Activated CD8-positive, alpha-beta memory T cell treated with anti-CD3 and anti-CD28 coated beads, Interleukin-2, amount 50 U/mL, for 1 hour (primary cell): ENCODE results near the gene ZC3HAV1.
"Not testable (repeated sequence)": the region's sequence is repeated elsewhere in the genome, so short reads cannot be mapped to it uniquely, and the experiment has no call there.

Experiments
- DNase-seq: peaks from one replicate; pipeline ENCODE4 v3.0.0-alpha.2; 2020; ENCODE audit errors: extremely low read depth

Gene ZC3HAV1

DNA sequence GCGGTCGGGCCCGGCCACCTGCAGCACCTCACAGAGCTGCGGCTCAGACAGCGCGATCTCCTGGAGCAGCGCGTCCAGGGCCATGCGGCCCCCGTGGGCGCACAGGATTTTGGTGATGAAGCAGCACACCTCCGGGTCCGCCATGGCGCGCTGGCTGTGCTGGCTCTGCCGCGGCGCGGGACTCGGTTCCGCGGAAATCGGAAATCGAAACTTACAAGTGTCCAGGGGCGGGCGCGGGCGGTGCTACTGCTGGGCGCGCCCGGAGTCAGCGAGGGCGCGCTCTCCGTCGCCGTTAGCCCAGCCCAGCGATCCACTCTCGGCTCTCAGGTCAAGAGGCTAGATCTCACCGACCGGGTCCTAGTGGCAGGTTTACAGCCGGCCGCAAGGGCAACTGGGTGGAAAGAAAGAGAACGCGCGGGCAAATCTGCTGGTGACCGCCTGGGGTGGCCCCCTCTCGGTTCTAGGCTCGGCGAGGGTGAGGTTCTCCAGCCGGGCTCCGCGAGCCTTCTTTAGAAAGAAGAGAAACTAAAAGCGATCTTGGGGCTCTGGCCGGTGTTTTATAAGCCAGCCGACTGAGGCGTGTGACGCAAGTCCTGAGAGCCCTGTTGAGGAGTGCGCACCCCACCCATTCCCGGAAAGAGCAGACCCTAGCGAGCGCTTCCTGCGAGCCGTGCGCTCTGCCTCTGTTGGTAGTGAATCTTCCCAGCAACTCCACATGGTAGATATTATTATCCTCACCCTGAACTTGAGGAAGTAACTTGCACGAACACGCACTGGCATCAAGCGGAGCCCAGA, at the start of gene ZC3HAV1:
Gene ZC3HAV1 (minus strand): TSS at position 533 of the 795 bp plus-strand sequence. CDS start 389 bp downstream, at position 144.
- DNase-seq: peak; percentile 88

- DNase-seq: no peak
Observed at GRCh38 chr7:139153832-139154231, 44.3 kb upstream of the ZC3HAV1 start.

GRCh38 chr7:139152149-139152548, 42.6 kb upstream of the ZC3HAV1 start:
- no peak for DNase-seq

GRCh38 chr7:139139150-139139549, 29.6 kb upstream of the ZC3HAV1 start:
- no peak for DNase-seq

DNA sequence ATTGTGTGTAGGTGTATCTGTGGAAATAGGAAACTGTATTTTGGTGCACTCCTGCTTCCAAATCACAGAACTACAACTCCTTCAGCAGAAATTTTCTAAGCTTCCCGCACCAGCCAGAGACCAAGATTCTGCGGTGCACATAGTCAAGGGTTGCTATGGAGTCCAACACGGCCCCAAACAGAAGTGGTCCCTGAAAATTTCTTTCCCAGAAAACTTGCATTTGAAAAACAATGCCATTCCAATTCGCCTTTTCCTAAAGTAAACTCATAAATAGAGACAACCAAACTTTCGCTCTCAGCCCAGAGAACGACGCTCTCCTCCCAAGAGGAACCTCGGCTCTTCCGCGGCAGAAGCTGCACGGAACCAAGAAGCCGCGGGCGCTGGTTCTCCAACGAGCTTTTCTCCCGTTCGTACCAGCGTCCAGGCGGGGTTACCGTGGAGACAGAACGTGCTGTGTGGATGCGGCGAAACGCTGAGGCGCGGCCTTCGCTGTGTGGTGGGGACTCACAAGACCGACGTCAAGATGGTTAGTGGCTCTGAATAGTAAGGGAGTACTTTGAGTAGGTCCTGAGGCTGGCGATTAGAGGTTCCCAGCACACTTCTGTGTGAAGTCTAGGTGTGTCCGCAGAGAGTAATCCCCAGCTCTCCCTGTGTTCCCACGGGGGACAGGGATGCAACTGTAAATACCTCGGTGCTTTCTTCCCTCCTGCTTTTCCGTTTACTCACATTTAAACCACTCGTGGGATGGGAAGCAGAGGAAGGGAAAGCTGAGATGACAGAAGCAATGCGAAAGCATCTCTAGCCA, 24.0 kb upstream of the ZC3HAV1 start:
- DNase-seq: peak; percentile 77

DNA sequence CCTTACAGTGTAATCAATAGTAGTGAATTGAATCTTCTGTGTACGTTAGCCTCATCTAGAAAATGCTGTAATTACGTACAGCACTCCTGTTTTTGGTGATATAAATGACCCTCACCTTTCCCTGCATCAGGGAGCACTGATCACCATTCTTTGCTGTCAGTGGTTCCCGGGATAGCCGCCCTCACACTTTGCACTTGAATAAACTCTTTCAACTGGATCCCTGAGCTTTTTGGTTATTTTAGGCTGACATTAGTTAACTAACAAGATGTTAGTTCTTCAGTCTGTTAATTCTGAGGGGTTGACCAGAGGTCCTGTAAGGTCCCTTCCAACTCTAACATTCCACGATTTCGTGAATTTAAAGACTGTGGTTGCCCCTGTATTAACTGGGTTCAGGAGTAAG, 23.4 kb upstream of the ZC3HAV1 start:
- DNase-seq: no peak

DNA sequence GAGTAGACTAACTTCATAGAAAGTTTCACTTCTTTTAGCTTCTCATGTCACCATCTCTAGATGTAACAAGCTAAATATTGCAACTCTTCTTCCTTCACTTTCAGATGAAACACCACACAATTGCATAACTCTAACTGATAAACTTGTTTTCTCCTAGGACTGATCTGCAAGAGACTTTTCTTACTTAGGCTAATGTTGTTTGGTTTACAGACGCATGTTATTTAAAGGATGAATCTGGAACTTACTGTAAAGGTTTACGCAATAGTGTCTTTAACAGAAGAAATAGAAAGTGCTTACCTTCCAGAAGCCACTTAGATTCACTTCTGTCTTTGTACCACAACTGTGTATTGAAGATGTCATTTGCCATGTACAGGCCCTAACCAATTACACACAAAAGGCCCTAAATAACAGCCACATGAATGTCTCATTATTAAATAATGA, 22.1 kb upstream of the ZC3HAV1 start:
- DNase-seq: no peak

DNA sequence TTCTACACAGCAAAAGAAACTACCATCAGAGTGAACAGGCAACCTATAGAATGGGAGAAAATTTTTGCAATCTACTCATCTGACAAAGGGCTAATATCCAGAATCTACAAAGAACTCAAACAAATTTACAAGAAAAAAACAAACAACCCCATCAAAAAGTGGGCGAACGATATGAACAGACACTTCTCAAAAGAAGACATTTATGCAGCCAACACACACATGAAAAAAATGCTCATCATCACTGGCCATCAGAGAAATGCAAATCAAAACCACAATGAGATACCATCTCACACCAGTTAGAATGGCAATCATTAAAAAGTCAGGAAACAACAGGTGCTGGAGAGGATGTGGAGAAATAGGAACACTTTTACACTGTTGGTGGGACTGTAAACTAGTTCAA, 20.3 kb upstream of the ZC3HAV1 start:
- not testable (repeated sequence) for DNase-seq

DNA sequence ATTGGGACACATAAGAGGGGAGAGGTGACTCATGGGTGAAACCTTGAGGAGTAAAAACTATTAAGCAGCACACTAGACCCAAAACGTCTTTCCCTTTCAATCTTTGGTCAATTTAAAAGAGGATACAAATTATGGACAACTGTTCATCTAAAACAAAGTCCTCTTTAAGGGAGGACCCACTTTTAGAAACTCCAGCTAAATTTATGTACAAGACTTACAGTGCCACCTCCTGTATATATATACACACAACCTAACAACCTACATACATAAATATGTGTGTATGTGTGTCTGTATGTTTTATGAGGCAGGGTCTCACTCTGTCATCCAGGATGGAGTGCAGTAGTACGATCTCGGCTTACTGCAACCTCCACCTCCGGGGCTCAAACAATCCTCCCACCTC, 18.1 kb upstream of the ZC3HAV1 start:
- no peak for DNase-seq

- no peak for DNase-seq
Observed at GRCh38 chr7:139125657-139126056, 16.1 kb upstream of the ZC3HAV1 start.

GRCh38 chr7:139124995-139125394, 15.5 kb upstream of the ZC3HAV1 start:
- DNase-seq: not testable (repeated sequence)

GRCh38 chr7:139124084-139124914, 14.8 kb upstream of the ZC3HAV1 start:
- DNase-seq: no peak

GRCh38 chr7:139119486-139119849, 9.9 kb upstream of the ZC3HAV1 start:
- DNase-seq: no peak

- DNase-seq: no peak
Observed at GRCh38 chr7:139118805-139119485, 9.4 kb upstream of the ZC3HAV1 start.

DNA sequence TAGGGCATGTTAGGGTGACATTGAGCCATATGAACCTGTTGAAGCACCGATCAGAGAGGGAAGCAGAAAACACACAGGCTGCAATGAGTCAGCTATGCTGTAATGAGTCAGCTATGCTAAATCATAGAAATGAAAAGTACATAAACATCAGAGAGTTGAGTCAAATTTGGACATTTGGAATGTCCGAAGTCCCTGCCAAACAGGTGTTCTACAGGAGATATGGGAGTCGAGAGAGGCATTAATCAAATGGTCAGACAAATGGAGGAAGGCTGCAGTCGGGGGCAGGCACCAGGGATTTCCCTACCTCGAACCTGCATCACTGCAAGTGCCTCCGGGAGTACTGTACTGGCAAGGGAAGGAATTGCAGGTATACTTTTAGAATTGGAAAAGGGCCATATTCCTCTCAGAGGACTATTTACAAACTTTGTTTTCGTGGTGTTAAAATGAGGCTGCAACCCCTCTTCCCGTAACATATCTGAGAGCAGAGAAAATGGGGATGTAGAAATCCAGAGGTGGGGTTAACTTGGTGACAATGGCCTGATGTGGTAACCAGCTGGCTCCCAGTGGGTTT, 8.8 kb upstream of the ZC3HAV1 start:
- DNase-seq: no peak

- DNase-seq: no peak
Observed at GRCh38 chr7:139117599-139118233, 8.2 kb upstream of the ZC3HAV1 start.

GRCh38 chr7:139116999-139117398, 7.5 kb upstream of the ZC3HAV1 start:
- no peak for DNase-seq

DNA sequence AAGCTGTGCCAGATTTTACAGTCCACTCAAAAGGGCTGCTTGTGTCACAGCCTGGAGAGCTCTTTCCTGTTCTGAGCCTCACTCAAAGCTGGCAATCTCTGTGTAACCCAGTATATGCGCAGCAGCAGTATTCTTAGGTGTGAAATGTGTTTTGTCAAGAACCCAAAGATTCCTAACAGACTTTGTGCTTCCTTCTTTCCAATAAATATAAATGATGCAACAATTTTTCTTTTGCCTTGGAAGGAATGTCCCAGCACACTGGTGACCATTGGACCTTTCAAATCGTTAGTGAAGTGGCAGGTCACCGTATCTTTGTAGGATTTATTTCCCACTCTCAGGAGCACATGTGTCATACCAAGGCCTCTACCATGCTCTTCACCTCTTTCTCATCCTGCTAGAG, 5.6 kb upstream of the ZC3HAV1 start:
- no peak for DNase-seq

- DNase-seq: no peak
Observed at GRCh38 chr7:139114585-139114984, 5.1 kb upstream of the ZC3HAV1 start.

- no peak for DNase-seq
Observed at GRCh38 chr7:139114018-139114417, 4.5 kb upstream of the ZC3HAV1 start.
